Smooth muscle cell (in vitro differentiated cells): Measurements from ENCODE around the gene MED27. TPM values are rescaled to one million over a fixed set of nuclear protein-coding genes. Genes with fewer than 3 reads are reported as not detected.

Experiments used
- DNase-seq: peaks from one replicate; lab custom pipeline; 2025; ENCODE audit not compliant: unreplicated experiment; lab: John Stamatoyannopoulos, UW
- H2AFZ ChIP-seq: fragments of 200-600 bp; sonication (generic); 2 replicates; pipeline ENCODE4 v1.6.0; 2016; ENCODE audit warnings: antibody characterized with exemption, low read depth, mild to moderate bottlenecking
- H3F3A ChIP-seq: fragments of 200-600 bp; sonication (generic); 2 replicates; pipeline ENCODE4 v1.6.0; 2017; ENCODE audit warnings: antibody characterized with exemption, low read depth
- H3K27ac ChIP-seq: fragments of 200-600 bp; sonication (generic); 2 replicates; pipeline ENCODE4 v1.5.1; 2016; ENCODE audit warnings: low read depth, mild to moderate bottlenecking
- H3K27me3 ChIP-seq: fragments of 200-600 bp; sonication (generic); 2 replicates; pipeline ENCODE4 v1.6.1; 2016; ENCODE audit warnings: low read depth, mild to moderate bottlenecking
- H3K36me3 ChIP-seq: fragments of 200-600 bp; sonication (generic); 2 replicates; pipeline ENCODE4 v1.5.1; 2016; ENCODE audit warnings: low read depth
- H3K4me1 ChIP-seq: fragments of 200-600 bp; sonication (generic); 2 replicates; pipeline ENCODE4 v1.5.1; 2016; ENCODE audit warnings: low read depth
- H3K4me2 ChIP-seq: fragments of 200-600 bp; sonication (generic); 2 replicates; pipeline ENCODE4 v1.6.0; 2016; ENCODE audit warnings: mild to moderate bottlenecking
- H3K4me3 ChIP-seq: fragments of 200-600 bp; sonication (generic); 2 replicates; pipeline ENCODE4 v1.5.1; 2016; ENCODE audit warnings: mild to moderate bottlenecking
- H3K79me2 ChIP-seq: fragments of 200-600 bp; sonication (generic); 2 replicates; pipeline ENCODE4 v1.6.0; 2016; ENCODE audit warnings: low read depth, mild to moderate bottlenecking
- H3K9ac ChIP-seq: fragments of 200-600 bp; sonication (generic); 2 replicates; pipeline ENCODE4 v1.6.0; 2016; ENCODE audit warnings: low read depth
- H3K9me3 ChIP-seq: fragments of 200-600 bp; sonication (generic); replicated peaks from 2 replicates; pipeline ENCODE4 v1.5.1; 2016; ENCODE audit warnings: low read depth
- H4K20me1 ChIP-seq: fragments of 200-600 bp; sonication (generic); 2 replicates; pipeline ENCODE4 v1.6.0; 2016; ENCODE audit warnings: low read depth
- WGBS: methylation state at CpG from one replicate; pipeline ENCODE4 v1.1.7; 2016; ENCODE audit warnings: low lambda C conversion rate; 5-methylcytosine and 5-hydroxymethylcytosine counted together
- polyA plus RNA-seq: library from polyadenylated mRNA; unstranded; fragments of >200 nt; fragmentation: Nextera tagmentation; extraction: Ambion mirVana; gene quantifications from 2 replicates; pipeline ENCODE4 v1.2.1, GENCODE V29; 2016
- total RNA-seq: library from RNA; depleted of rRNA; stranded (reverse); fragments of >200 nt; gene quantifications from 2 replicates; pipeline ENCODE4 v1.2.3, GENCODE V29; 2014
- TF ChIP-seq, protein P1 (sequence below): fragments of 200-600 bp; sonication (generic); IDR thresholded peaks from 2 replicates; pipeline ENCODE4 v1.5.1; 2017; ENCODE audit warnings: borderline replicate concordance, mild to moderate bottlenecking, antibody characterized with exemption; ENCODE audit not compliant: insufficient read depth, poor library complexity, severe bottlenecking

Gene MED27
- total and polyA plus RNA-seq, 2 experiments from 2014 or later, result 24.0 to 50.0 TPM

DNA sequence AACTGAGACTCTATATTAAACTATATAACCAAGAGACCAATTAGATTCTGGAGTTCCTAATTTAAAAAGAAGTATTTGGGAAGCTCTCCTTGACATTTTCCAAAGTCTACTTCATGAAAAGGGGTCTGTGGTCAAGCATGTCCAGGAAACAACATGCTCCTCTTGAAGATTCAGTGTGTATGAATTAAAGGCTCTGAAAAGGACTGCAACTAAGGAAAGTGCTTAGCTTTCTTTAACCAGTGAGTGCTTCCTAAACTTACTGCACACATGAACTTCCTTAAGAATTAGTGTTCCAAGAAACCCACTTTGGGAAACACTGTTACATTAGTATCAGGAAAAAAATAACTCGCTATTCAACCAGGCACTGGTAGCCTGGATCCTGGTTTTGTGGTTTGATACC, 167.6 kb downstream of the MED27 start:
- Histone ChIP-seq H3F3A (no peaks in the 10 kb centered on the region), H3K4me3 (no peak overlapping the region), H3K27me3 (no peaks in the 10 kb centered on the region), H2AFZ (no peak overlapping the region), H3K9me3 (no peaks in the 10 kb centered on the region), H3K4me1 (no peaks in the 10 kb centered on the region), H3K27ac (no peak overlapping the region), H4K20me1 (peaks cover 72% of the 10 kb centered on the region), H3K79me2 (peaks cover 5% of the 10 kb centered on the region), H3K4me2 (no peak overlapping the region), H3K9ac (no peak overlapping the region), H3K36me3 (no peaks in the 10 kb centered on the region)
- TF ChIP-seq, protein P1, sequence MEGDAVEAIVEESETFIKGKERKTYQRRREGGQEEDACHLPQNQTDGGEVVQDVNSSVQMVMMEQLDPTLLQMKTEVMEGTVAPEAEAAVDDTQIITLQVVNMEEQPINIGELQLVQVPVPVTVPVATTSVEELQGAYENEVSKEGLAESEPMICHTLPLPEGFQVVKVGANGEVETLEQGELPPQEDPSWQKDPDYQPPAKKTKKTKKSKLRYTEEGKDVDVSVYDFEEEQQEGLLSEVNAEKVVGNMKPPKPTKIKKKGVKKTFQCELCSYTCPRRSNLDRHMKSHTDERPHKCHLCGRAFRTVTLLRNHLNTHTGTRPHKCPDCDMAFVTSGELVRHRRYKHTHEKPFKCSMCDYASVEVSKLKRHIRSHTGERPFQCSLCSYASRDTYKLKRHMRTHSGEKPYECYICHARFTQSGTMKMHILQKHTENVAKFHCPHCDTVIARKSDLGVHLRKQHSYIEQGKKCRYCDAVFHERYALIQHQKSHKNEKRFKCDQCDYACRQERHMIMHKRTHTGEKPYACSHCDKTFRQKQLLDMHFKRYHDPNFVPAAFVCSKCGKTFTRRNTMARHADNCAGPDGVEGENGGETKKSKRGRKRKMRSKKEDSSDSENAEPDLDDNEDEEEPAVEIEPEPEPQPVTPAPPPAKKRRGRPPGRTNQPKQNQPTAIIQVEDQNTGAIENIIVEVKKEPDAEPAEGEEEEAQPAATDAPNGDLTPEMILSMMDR, result no peak
- 95% methylated on average over 1 of the region's 1 CpG for WGBS
- no peak for DNase-seq

DNA sequence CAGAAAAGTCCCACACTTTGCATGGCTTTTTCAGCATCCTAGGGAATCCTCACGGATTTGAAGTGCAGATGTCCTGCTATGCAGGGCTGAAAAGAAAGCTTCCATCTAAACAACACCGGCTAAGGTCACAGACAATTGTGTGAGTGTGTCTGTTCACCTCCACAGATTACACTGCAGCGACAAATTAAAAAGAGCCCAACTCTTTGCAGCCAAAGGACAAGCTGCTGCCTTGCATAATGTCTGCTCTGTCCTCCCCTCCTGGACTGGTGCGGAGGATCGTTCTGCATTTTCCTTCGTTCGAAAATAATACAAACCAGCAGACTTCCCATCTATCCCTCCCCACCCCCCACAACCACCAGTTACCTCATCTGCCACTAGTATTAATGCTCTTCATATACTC, 169.1 kb downstream of the MED27 start:
- Histone ChIP-seq H3K4me2 (no peak overlapping the region), H3K9ac (no peak overlapping the region), H3K4me1 (no peaks in the 10 kb centered on the region), H3K36me3 (no peaks in the 10 kb centered on the region), H3K9me3 (no peaks in the 10 kb centered on the region), H3F3A (no peaks in the 10 kb centered on the region), H2AFZ (no peak overlapping the region), H3K27me3 (no peaks in the 10 kb centered on the region), H3K79me2 (peaks cover 3% of the 10 kb centered on the region), H4K20me1 (peaks cover 58% of the 10 kb centered on the region), H3K27ac (no peak overlapping the region), H3K4me3 (no peak overlapping the region)
- DNase-seq, result no peak
- TF ChIP-seq, protein P1, result no peak
- WGBS, result 86% methylated on average over 7 of the region's 7 CpGs

DNA sequence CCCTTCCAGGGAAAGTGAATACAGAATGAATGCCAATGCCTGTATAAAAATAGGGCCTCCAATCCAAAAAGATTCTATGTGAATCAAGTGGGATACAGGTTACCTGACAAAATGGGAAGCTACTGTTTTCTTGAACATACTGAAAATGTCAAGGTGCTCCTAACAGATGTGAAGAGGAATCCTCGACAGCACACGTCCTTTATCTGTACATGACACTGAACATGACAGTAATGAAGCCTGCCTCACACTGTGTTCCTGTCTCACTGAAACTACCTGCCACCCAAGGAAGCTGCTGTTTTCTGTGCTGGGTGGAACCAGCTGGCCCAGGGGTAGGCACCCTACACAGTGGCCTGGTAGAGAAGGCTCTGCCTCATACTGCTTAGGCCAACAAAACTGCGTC, 174.5 kb downstream of the MED27 start:
- Histone ChIP-seq H3K27ac (no peak overlapping the region), H3K9me3 (no peaks in the 10 kb centered on the region), H3K79me2 (no peaks in the 10 kb centered on the region), H3K4me3 (no peak overlapping the region), H3K36me3 (no peaks in the 10 kb centered on the region), H3K27me3 (no peaks in the 10 kb centered on the region), H3F3A (no peaks in the 10 kb centered on the region), H3K4me1 (no peaks in the 10 kb centered on the region), H3K4me2 (no peak overlapping the region), H2AFZ (no peak overlapping the region), H3K9ac (no peak overlapping the region), H4K20me1 (peaks cover 45% of the 10 kb centered on the region)
- no peak for DNase-seq
- TF ChIP-seq, protein P1, result no peak
- WGBS, result 97% methylated on average over 3 of the region's 3 CpGs
